ENCODE measurements around the gene GATD1. TPM values are rescaled to one million over a fixed set of nuclear protein-coding genes. Genes with fewer than 3 reads are reported as not detected.

Gene GATD1
- total RNA-seq, 1 donor from 2014 or later: 52.3 TPM

GRCh38 chr11:790721-791564, 13.7 kb upstream of the GATD1 start:
- TF ChIP-seq CTCF (IDR thresholded peaks at IDR 0.05): no peak
- no peak for DNase-seq (ENCODE audit: low spot score)
- no peaks in the 10 kb centered on the region for H3K9me3 Mint-ChIP-seq (ENCODE audit: low read depth)
- no peak overlapping the region for H3K27ac Mint-ChIP-seq (ENCODE audit: unreplicated experiment)
- no peak overlapping the region for H3K4me3 Mint-ChIP-seq (ENCODE audit: unreplicated experiment)
- H3K27me3 Mint-ChIP-seq (ENCODE audit: low read depth): no peaks in the 10 kb centered on the region
- no peaks in the 10 kb centered on the region for H3K36me3 Mint-ChIP-seq (ENCODE audit: low read depth)
- H3K4me1 Mint-ChIP-seq (ENCODE audit: low read depth): peaks cover 2% of the 10 kb centered on the region

GRCh38 chr11:789943-790342, 12.7 kb upstream of the GATD1 start, which contains the start of gene CEND1:
CEND1 (minus strand) TSS chr11:790090; CDS start chr11:788576, 1,514 bp downstream.
- H3K4me1 Mint-ChIP-seq (ENCODE audit: low read depth): no peaks in the 10 kb centered on the region
- no peak for TF ChIP-seq CTCF (IDR thresholded peaks at IDR 0.05)
- no peak for DNase-seq (ENCODE audit: low spot score)
- no peak within 1 kb of the TSS for H3K27ac Mint-ChIP-seq (ENCODE audit: unreplicated experiment)
- H3K27me3 Mint-ChIP-seq (ENCODE audit: low read depth): no peaks in the 10 kb centered on the region
- no peaks in the 10 kb centered on the region for H3K9me3 Mint-ChIP-seq (ENCODE audit: low read depth)
- peaks cover under 1% of the 10 kb centered on the region for H3K36me3 Mint-ChIP-seq (ENCODE audit: low read depth)
- H3K4me3 Mint-ChIP-seq (ENCODE audit: unreplicated experiment): no peak within 1 kb of the TSS

GRCh38 chr11:788953-789940, 12.0 kb upstream of the GATD1 start:
- Mint-ChIP-seq H3K9me3 (ENCODE audit: low read depth) (no peaks in the 10 kb centered on the region), H3K4me3 (ENCODE audit: unreplicated experiment) (no peak overlapping the region), H3K4me1 (ENCODE audit: low read depth) (no peaks in the 10 kb centered on the region), H3K36me3 (ENCODE audit: low read depth) (peaks cover 2% of the 10 kb centered on the region), H3K27me3 (ENCODE audit: low read depth) (no peaks in the 10 kb centered on the region), H3K27ac (ENCODE audit: unreplicated experiment) (no peak overlapping the region)
- TF ChIP-seq CTCF (IDR thresholded peaks at IDR 0.05): no peak
- DNase-seq (ENCODE audit: low spot score): no peak

GRCh38 chr11:788009-788640, 10.8 kb upstream of the GATD1 start:
- Mint-ChIP-seq H3K4me3 (ENCODE audit: unreplicated experiment) (no peak overlapping the region), H3K27me3 (ENCODE audit: low read depth) (no peaks in the 10 kb centered on the region), H3K9me3 (ENCODE audit: low read depth) (no peaks in the 10 kb centered on the region), H3K4me1 (ENCODE audit: low read depth) (peaks cover 9% of the 10 kb centered on the region), H3K27ac (ENCODE audit: unreplicated experiment) (no peak overlapping the region), H3K36me3 (ENCODE audit: low read depth) (peaks cover 5% of the 10 kb centered on the region)
- peak; percentile 28 for TF ChIP-seq CTCF (IDR thresholded peaks at IDR 0.05)
- DNase-seq (ENCODE audit: low spot score): no peak

Measured in chondrocyte (in vitro differentiated cells).